DND-41 (cell line): ENCODE results near the gene OR4D5.

Experiments
- ATAC-seq: fragments of 200-7000 bp; cut with Tn5 transposase; 3 replicates; pipeline ENCODE4 v1.9.1; 2021; ENCODE audit warnings: low read depth; ENCODE audit not compliant: insufficient read depth
- DNase-seq: peaks from one replicate; pipeline ENCODE4 v3.0.0-alpha.2; 2020
- H2AFZ ChIP-seq: 2 replicates; pipeline ENCODE4 v1.6.0; 2012; ENCODE audit warnings: low read depth, low read length
- H3K27ac ChIP-seq: 2 replicates; pipeline ENCODE4 v1.5.1; 2012; ENCODE audit warnings: low read length, inconsistent platforms
- H3K27me3 ChIP-seq: fragments of 200-600 bp; sonication (generic); 2 replicates; pipeline ENCODE4 v1.6.0; 2012; ENCODE audit warnings: low read length, mild to moderate bottlenecking, inconsistent platforms; ENCODE audit not compliant: insufficient read depth, poor library complexity
- H3K36me3 ChIP-seq: 2 replicates; pipeline ENCODE4 v1.5.1; 2012; ENCODE audit warnings: low read length, inconsistent platforms; ENCODE audit not compliant: insufficient read depth
- H3K4me1 ChIP-seq: 2 replicates; pipeline ENCODE4 v1.5.1; 2012; ENCODE audit warnings: mild to moderate bottlenecking, low read length; ENCODE audit not compliant: insufficient read depth
- H3K4me2 ChIP-seq: 2 replicates; pipeline ENCODE4 v1.6.0; 2012; ENCODE audit warnings: mild to moderate bottlenecking, moderate library complexity, low read length, inconsistent platforms; ENCODE audit not compliant: insufficient read depth
- H3K4me3 ChIP-seq, 2 experiments: fragments of 200-600 bp in 1 of 2; shearing (Covaris generic) in 1 of 2; 2 replicates each; pipeline ENCODE4 v1.5.1; 2012 to 2016; ENCODE audit warnings: inconsistent platforms in 2 of 2, low read length in 2 of 2, mild to moderate bottlenecking in 2 of 2, low read depth in 1 of 2, moderate library complexity in 1 of 2
- H3K79me2 ChIP-seq: 2 replicates; pipeline ENCODE4 v1.6.0; 2012; ENCODE audit warnings: low read length, inconsistent platforms; ENCODE audit not compliant: insufficient read depth
- H3K9ac ChIP-seq: 2 replicates; pipeline ENCODE4 v1.6.0; 2012; ENCODE audit warnings: low read depth, mild to moderate bottlenecking, inconsistent platforms, low read length, moderate library complexity
- H3K9me3 ChIP-seq: 2 replicates; pipeline ENCODE4 v1.5.1; 2012; ENCODE audit warnings: low read length, moderate library complexity, mild to moderate bottlenecking, inconsistent platforms; ENCODE audit not compliant: insufficient read depth, severe bottlenecking
- H4K20me1 ChIP-seq: 2 replicates; pipeline ENCODE4 v1.6.0; 2012; ENCODE audit warnings: low read length; ENCODE audit not compliant: insufficient read depth
- CTCF ChIP-seq: IDR thresholded peaks from 2 replicates; pipeline ENCODE4 v1.5.1; 2012; ENCODE audit warnings: borderline replicate concordance, low read length, moderate library complexity, mild to moderate bottlenecking; ENCODE audit not compliant: poor library complexity, severe bottlenecking; ENCODE audit errors: extremely low read depth
- EZH2 ChIP-seq: IDR thresholded peaks from 3 replicates; pipeline ENCODE4 v1.6.1; 2012; ENCODE audit warnings: borderline replicate concordance, low read depth, mild to moderate bottlenecking, moderate library complexity, low read length, inconsistent platforms; ENCODE audit not compliant: severe bottlenecking

OR4D5 gene

GRCh38 chr11:123943738-123944137 is 4.3 kb downstream of the OR4D5 start, which contains the start of gene OR6T1:
OR6T1 (minus strand) TSS chr11:123943838; CDS start chr11:123943838, 0 bp downstream.
- H3K4me1 ChIP-seq = no peaks in the 10 kb centered on the region
- H3K36me3 ChIP-seq = no peaks in the 10 kb centered on the region
- TF ChIP-seq EZH2 = no peak
- no peak for TF ChIP-seq CTCF
- H3K79me2 ChIP-seq = no peaks in the 10 kb centered on the region
- H3K4me2 ChIP-seq = no peak within 1 kb of the TSS
- no peak for ATAC-seq
- no peak within 1 kb of the TSS for H3K9ac ChIP-seq
- no peaks in the 10 kb centered on the region for H3K9me3 ChIP-seq
- H3K27ac ChIP-seq = no peak within 1 kb of the TSS
- no peak within 1 kb of the TSS for H3K4me3 ChIP-seq
- H2AFZ ChIP-seq = no peak within 1 kb of the TSS
- H3K27me3 ChIP-seq = peaks cover 12% of the 10 kb centered on the region
- no peak for DNase-seq
- H4K20me1 ChIP-seq = no peaks in the 10 kb centered on the region

GRCh38 chr11:123945132-123945531 is 5.7 kb downstream of the OR4D5 start:
- H3K4me1 ChIP-seq = no peaks in the 10 kb centered on the region
- TF ChIP-seq EZH2 (no peak), CTCF (no peak)
- H3K79me2 ChIP-seq = no peaks in the 10 kb centered on the region
- no peaks in the 10 kb centered on the region for H4K20me1 ChIP-seq
- no peak overlapping the region for H3K9ac ChIP-seq
- peaks cover 12% of the 10 kb centered on the region for H3K27me3 ChIP-seq
- H3K4me2 ChIP-seq = no peak overlapping the region
- no peak overlapping the region for H2AFZ ChIP-seq
- H3K27ac ChIP-seq = no peak overlapping the region
- no peak overlapping the region for H3K4me3 ChIP-seq
- H3K9me3 ChIP-seq = no peaks in the 10 kb centered on the region
- ATAC-seq (no peak), DNase-seq (no peak)
- no peaks in the 10 kb centered on the region for H3K36me3 ChIP-seq

- H3K27me3 ChIP-seq = no peaks in the 10 kb centered on the region
- H4K20me1 ChIP-seq = no peaks in the 10 kb centered on the region
- no peak overlapping the region for H3K9ac ChIP-seq
- no peak overlapping the region for H3K4me3 ChIP-seq
- no peaks in the 10 kb centered on the region for H3K79me2 ChIP-seq
- no peak for ATAC-seq
- H3K9me3 ChIP-seq = no peaks in the 10 kb centered on the region
- no peak overlapping the region for H3K27ac ChIP-seq
- H3K4me2 ChIP-seq = no peak overlapping the region
- no peak overlapping the region for H2AFZ ChIP-seq
- no peak for DNase-seq
- no peaks in the 10 kb centered on the region for H3K36me3 ChIP-seq
- TF ChIP-seq EZH2 = no peak
- no peak for TF ChIP-seq CTCF
- H3K4me1 ChIP-seq = no peaks in the 10 kb centered on the region
Measured at GRCh38 chr11:123956752-123957151, 17.3 kb downstream of the OR4D5 start.

- H3K4me1 ChIP-seq = no peaks in the 10 kb centered on the region
- no peaks in the 10 kb centered on the region for H3K9me3 ChIP-seq
- no peaks in the 10 kb centered on the region for H3K27me3 ChIP-seq
- H3K9ac ChIP-seq = no peak overlapping the region
- no peaks in the 10 kb centered on the region for H4K20me1 ChIP-seq
- H3K79me2 ChIP-seq = no peaks in the 10 kb centered on the region
- H2AFZ ChIP-seq = no peak overlapping the region
- ATAC-seq (no peak), DNase-seq (no peak)
- no peak overlapping the region for H3K27ac ChIP-seq
- no peak overlapping the region for H3K4me2 ChIP-seq
- H3K4me3 ChIP-seq = no peak overlapping the region
- no peak for TF ChIP-seq EZH2
- TF ChIP-seq CTCF = no peak
- H3K36me3 ChIP-seq = no peaks in the 10 kb centered on the region
Measured at GRCh38 chr11:123973816-123974215, 34.4 kb downstream of the OR4D5 start.
